GM12873 (cell line): Measurements from ENCODE around the gene HBZ.

Source experiments
- CTCF ChIP-seq: IDR thresholded peaks from 2 replicates; pipeline ENCODE4 v1.5.1; 2012; ENCODE audit warnings: low read depth, mild to moderate bottlenecking, moderate library complexity, low read length, control low read depth; ENCODE audit not compliant: insufficient read depth; ENCODE audit errors: missing control alignments

Gene HBZ

GRCh38 chr16:142405-142967 is 10.0 kb upstream of the HBZ start:
- no peak for TF ChIP-seq CTCF

DNA sequence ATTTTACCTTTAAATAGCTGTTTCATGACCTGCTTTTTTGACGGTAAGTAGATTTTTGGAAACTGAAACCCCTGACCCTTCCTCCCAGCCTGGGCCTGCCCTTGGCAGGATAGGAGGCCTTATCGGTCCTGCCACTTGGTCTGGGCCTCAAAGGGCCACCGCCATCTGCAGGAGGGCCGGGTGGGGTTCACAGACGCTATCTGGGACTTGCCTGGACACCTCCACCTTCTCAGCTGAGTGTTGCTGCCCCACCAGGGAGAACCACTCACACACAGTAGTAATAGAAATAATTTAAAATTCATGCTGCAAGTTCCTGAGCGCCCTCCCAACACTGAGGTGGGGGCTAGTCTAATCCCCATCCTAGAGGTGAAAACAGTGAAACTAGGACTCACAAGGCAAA is 9.4 kb upstream of the HBZ start:
- TF ChIP-seq CTCF: no peak

GRCh38 chr16:143456-143855 is 9.0 kb upstream of the HBZ start:
- no peak for TF ChIP-seq CTCF

- no peak for TF ChIP-seq CTCF
These were observed 7.6 kb upstream of the HBZ start for GRCh38 chr16:144797-145252.

GRCh38 chr16:146646-147045 is 5.8 kb upstream of the HBZ start:
- TF ChIP-seq CTCF: no peak

GRCh38 chr16:149024-149660 is 3.3 kb upstream of the HBZ start:
- TF ChIP-seq CTCF: no peak

GRCh38 chr16:154217-155030 is 2.0 kb downstream of the HBZ start:
- no peak for TF ChIP-seq CTCF
